ENCODE results near the gene SP9.

- no peak for TF ChIP-seq CTCF (conservative IDR thresholded peaks at IDR 0.05; ENCODE audit: low read length)
- TF ChIP-seq EZH2phosphoT487 (IDR thresholded peaks at IDR 0.05; ENCODE audit: borderline replicate concordance), result no peak
Measured at GRCh38 chr2:174350593-174351181, 15.9 kb downstream of the SP9 start.

Data from Loucy (cell line).